K562 (cell line): Measurements from ENCODE around the gene GOLGA8B. TPM values are rescaled to one million over a fixed set of nuclear protein-coding genes. Genes with fewer than 3 reads are reported as not detected.

Source experiments
- ATAC-seq: fragments of 200-7000 bp; cut with Tn5 transposase; 3 replicates; pipeline ENCODE4 v1.9.1; 2020; ENCODE audit warnings: moderate library complexity
- BruUV-seq: library from RNA; stranded (reverse); fragments of 400-500 nt; replicated peaks from 2 replicates; lab custom pipeline; 2021; lab: Mats Ljungman, UMichigan
- CTCF ChIA-PET: fragments of 300-600 bp; formaldehyde crosslinking; extraction: SDS; loops from one replicate; lab custom pipeline; 2021; ENCODE audit warnings: low intra/inter-chr PET ratio; lab: Yijun Ruan, JAX
- POLR2A ChIA-PET: fragments of 300-600, 350-650 bp; sonication (Branson Sonifier 250); formaldehyde crosslinking; extraction: SDS; loops from one replicate; lab custom pipeline; 2021; ENCODE audit warnings: antibody characterized with exemption, inconsistent platforms; lab: Yijun Ruan, JAX
- DNase-seq, 4 experiments: peaks; one replicate each; pipeline versions ENCODE4 v3.0.0 to v3.0.0-alpha.2; 2011 to 2018; ENCODE audit warnings: low spot score in 3 of 4, mixed read lengths in 3 of 4; ENCODE audit errors: extremely low read depth in 1 of 4
- FAIRE-seq: peaks from 2 replicates; lab custom pipeline; 2011; peaks lifted over from hg19 to GRCh38; lab: Jason Lieb, UNC
- H2AFZ ChIP-seq: 2 replicates; pipeline ENCODE4 v1.6.0; 2011; ENCODE audit warnings: low read depth, low read length, control low read depth, inconsistent platforms
- H3K27ac ChIP-seq: fragments of 200-600 bp; 3 replicates; pipeline ENCODE4 v1.8.0; 2011; ENCODE audit warnings: low read depth, mild to moderate bottlenecking, control low read depth, inconsistent platforms, low read length, moderate library complexity, mixed read lengths; ENCODE audit errors: extremely low read depth
- H3K27me3 ChIP-seq, 2 experiments: fragments of 300-600 bp in 1 of 2; 2 replicates in 1 of 2; 3 replicates in 1 of 2; pipeline versions ENCODE4 v1.6.0 to v1.8.0; 2011; ENCODE audit warnings: inconsistent platforms in 2 of 2, low read length in 2 of 2, mild to moderate bottlenecking in 1 of 2, mixed read lengths in 1 of 2, moderate library complexity in 1 of 2; ENCODE audit not compliant: control insufficient read depth in 2 of 2, insufficient read depth in 2 of 2
- H3K36me3 ChIP-seq: fragments of 300-600 bp; 3 replicates; pipeline ENCODE4 v1.8.0; 2011; ENCODE audit warnings: mild to moderate bottlenecking, low read length, inconsistent platforms; ENCODE audit not compliant: control insufficient read depth, insufficient read depth
- H3K4me1 ChIP-seq, 2 experiments: fragments of 200-600 bp in 1 of 2; replicated peaks in 1 of 2; 2 replicates in 1 of 2; 3 replicates in 1 of 2; pipeline versions ENCODE4 v1.5.1 to v1.8.0; 2011; ENCODE audit warnings: inconsistent platforms in 2 of 2, low read length in 2 of 2, mild to moderate bottlenecking in 1 of 2, mixed read lengths in 1 of 2, moderate library complexity in 1 of 2; ENCODE audit not compliant: control insufficient read depth in 2 of 2, insufficient read depth in 2 of 2
- H3K4me2 ChIP-seq: 2 replicates; pipeline ENCODE4 v1.6.1; 2011; ENCODE audit warnings: low read length, control low read depth, inconsistent platforms, mixed read lengths; ENCODE audit not compliant: insufficient read depth
- H3K4me3 ChIP-seq: fragments of 200-600 bp; sonication (generic), shearing (Covaris generic); 2 replicates; pipeline ENCODE4 v1.5.1; 2016; ENCODE audit warnings: control low read depth, inconsistent platforms
- H3K79me2 ChIP-seq: fragments of 200-600 bp; 3 replicates; pipeline ENCODE4 v1.8.0; 2011; ENCODE audit warnings: low read length, inconsistent platforms; ENCODE audit not compliant: control insufficient read depth, insufficient read depth
- H3K9ac ChIP-seq, 2 experiments: 2 replicates each; pipeline versions ENCODE4 v1.6.0 to v1.6.1; 2011; ENCODE audit warnings: low read depth in 2 of 2, low read length in 2 of 2, control low read depth in 1 of 2, inconsistent platforms in 1 of 2, mild to moderate bottlenecking in 1 of 2, mixed read lengths in 1 of 2; ENCODE audit not compliant: insufficient read depth in 1 of 2
- H3K9me1 ChIP-seq: one replicate; pipeline ENCODE4 v1.6.0; 2011; ENCODE audit warnings: inconsistent platforms, mild to moderate bottlenecking, low read length, moderate library complexity; ENCODE audit not compliant: control insufficient read depth, insufficient read depth
- H3K9me3 ChIP-seq: replicated peaks from 2 replicates; pipeline ENCODE4 v1.5.1; 2011; ENCODE audit warnings: low read depth, low read length, inconsistent platforms; ENCODE audit not compliant: control insufficient read depth, insufficient read depth
- H4K20me1 ChIP-seq: replicated peaks from 2 replicates; pipeline ENCODE4 v1.6.1; 2011; ENCODE audit warnings: low read length, inconsistent platforms, mixed read lengths; ENCODE audit not compliant: control insufficient read depth, insufficient read depth
- BCL6 ChIP-seq: fragments of 250-450 bp; sonication (Bioruptor Pico); IDR thresholded peaks from 2 replicates; pipeline ENCODE4 v1.4.0; 2020
- CTCF ChIP-seq, 3 experiments: IDR thresholded peaks in 2 of 3; conservative IDR thresholded peaks in 1 of 3; 2 replicates each; pipeline ENCODE4 v1.5.1; 2011 to 2012; ENCODE audit warnings: low read length in 3 of 3, mild to moderate bottlenecking in 3 of 3, control low read depth in 2 of 3, improper control_type of control experiment in 1 of 3, inconsistent platforms in 1 of 3, low read depth in 1 of 3, mixed read lengths in 1 of 3, moderate library complexity in 1 of 3; ENCODE audit not compliant: insufficient read depth in 2 of 3
- FUS ChIP-seq: fragments of 200-400 bp; formaldehyde crosslinking; optimal IDR thresholded peaks from 2 replicates; pipeline ENCODE3; 2017; ENCODE audit warnings: low read depth, low read length
- GATA2 ChIP-seq: sonication (generic); formaldehyde crosslinking; IDR thresholded peaks from 2 replicates; pipeline ENCODE4 v1.4.0; 2020; ENCODE audit warnings: mild to moderate bottlenecking, missing genetic modification reagents
- IRF2 ChIP-seq: sonication (generic); formaldehyde crosslinking; IDR thresholded peaks from 2 replicates; pipeline ENCODE4 v1.8.1; 2022; ENCODE audit warnings: mild to moderate bottlenecking, missing genetic modification reagents
- NFATC3 ChIP-seq: fragments of 450-650 bp; IDR thresholded peaks from 2 replicates; pipeline ENCODE4 v1.6.1; 2017; ENCODE audit warnings: mild to moderate bottlenecking
- NFE2L1 ChIP-seq: fragments of 450-650 bp; IDR thresholded peaks from 2 replicates; pipeline ENCODE4 v1.6.1; 2016; ENCODE audit warnings: missing genetic modification characterization, low read depth, mild to moderate bottlenecking, missing compliant biosample characterization, moderate library complexity, borderline replicate concordance
- POLR2A ChIP-seq: fragments of 450-650 bp; conservative IDR thresholded peaks from 2 replicates; pipeline ENCODE4 v1.6.1; 2016
- RAD21 ChIP-seq, 2 experiments: fragments of 250-450 bp in 1 of 2; fragments of 450-650 bp in 1 of 2; sonication (Bioruptor Pico) in 1 of 2; formaldehyde crosslinking in 1 of 2; IDR thresholded peaks in 1 of 2; conservative IDR thresholded peaks in 1 of 2; 2 replicates each; pipeline versions ENCODE4 v1.4.0 to v1.8.0; 2020 to 2022; ENCODE audit warnings: mild to moderate bottlenecking in 2 of 2, moderate library complexity in 1 of 2
- SRSF1 ChIP-seq: fragments of 200-400 bp; formaldehyde crosslinking; IDR thresholded peaks from 2 replicates; pipeline ENCODE4 v1.6.1; 2017; ENCODE audit warnings: mild to moderate bottlenecking, low read depth, low read length, moderate library complexity
- TBP ChIP-seq: optimal IDR thresholded peaks from 2 replicates; pipeline ENCODE3; 2011; ENCODE audit warnings: low read depth, low read length, improper control_type of control experiment
- XRCC4 ChIP-seq: IDR thresholded peaks from one replicate; pipeline ENCODE4 v1.6.1; 2011; ENCODE audit not compliant: insufficient read depth, insufficient read length; ENCODE audit errors: extremely low read depth
- ZBTB33 ChIP-seq: sonication (generic); formaldehyde crosslinking; IDR thresholded peaks from 2 replicates; pipeline ENCODE4 v1.8.1; 2023; ENCODE audit warnings: mild to moderate bottlenecking, missing genetic modification reagents
- ZNF124 ChIP-seq: sonication (generic); formaldehyde crosslinking; IDR thresholded peaks from 2 replicates; pipeline ENCODE4 v1.8.1; 2022; ENCODE audit warnings: missing genetic modification reagents
- in situ Hi-C: fragments of 300-500 bp; cut with MboI; formaldehyde crosslinking; loops from 4 replicates; pipeline ENCODE4 v1.15.0; 2018; ENCODE audit warnings: inconsistent platforms, mixed read lengths
- intact Hi-C: fragments of 100-400 bp; cut with micrococcal nuclease; formaldehyde crosslinking; loops from 2 replicates; pipeline ENCODE4 v1.14.2; 2022
- polyA plus RNA-seq, 8 experiments: library from polyadenylated mRNA; depleted of rRNA in 4 of 8; stranded (reverse) in 5 of 8; unstranded in 3 of 8; fragments of >200 nt; fragmentation: Nextera tagmentation in 2 of 8; fragmentation: Illumina TruSeq in 1 of 8; extraction: Ambion mirVana in 2 of 8; extraction: Trizol in 1 of 8; gene quantifications; 2 replicates each; pipeline versions ENCODE4 v1.2.1 to v1.2.3, GENCODE V29; 2011 to 2014; ENCODE audit warnings: inconsistent platforms in 1 of 8, missing spikeins in 1 of 8
- total RNA-seq, 7 experiments: library from RNA; depleted of rRNA in 6 of 7; stranded (reverse); fragments of >200 nt in 6 of 7; fragmentation: Illumina TruSeq in 2 of 7; extraction: Trizol in 2 of 7; gene quantifications; 2 replicates each; pipeline versions ENCODE4 v1.2.1 to v1.2.3, GENCODE V29; 2011 to 2021; ENCODE audit warnings: low replicate concordance in 1 of 7

Gene GOLGA8B
- total and polyA plus RNA-seq, 9 of the 15 experiments (the other 6 are each of a cell fraction or from before 2014, with no cell fraction given), result 7.9 to 236 (median 54.1) TPM

- ATAC-seq (peak; percentile 65), FAIRE-seq (no peak), DNase-seq (no peak)
- CTCF ChIA-PET, result interaction anchor here (0.5 to 1.5 kb wide), 2 partner anchors 12 to 310 kb away, joined by 3 to 5 read pairs; no protein-coding TSS in a partner anchor
- Histone ChIP-seq H3K27me3 (no peaks in the 10 kb centered on the region), H3K4me3 (no peak overlapping the region), H3K27ac (no peak overlapping the region), H3K9ac (no peak overlapping the region), H3K9me3 (no peaks in the 10 kb centered on the region), H3K36me3 (no peaks in the 10 kb centered on the region), H4K20me1 (no peaks in the 10 kb centered on the region), H3K4me2 (no peak overlapping the region), H3K79me2 (no peaks in the 10 kb centered on the region), H2AFZ (no peak overlapping the region), H3K9me1 (no peaks in the 10 kb centered on the region), H3K4me1 (peaks cover 0 to 13% of the 10 kb centered on the region in 2 experiments; a peak in 2 of 5 replicates)
- TF ChIP-seq XRCC4 (no peak), ZNF124 (CRISPR knock-in tag) (no peak), TBP (no peak), ZBTB33 (CRISPR knock-in tag) (no peak), RAD21 (CRISPR knock-in tag; conservative IDR thresholded peaks at IDR 0.05 in 1 of 2, IDR thresholded peaks at IDR 0.05 in 1 of 2) (peak in 1 of 2 experiments; percentile 60; a peak in 2 of 4 replicates), POLR2A (no peak), NFATC3 (no peak), SRSF1 (no peak), BCL6 (CRISPR knock-in tag) (no peak), FUS (no peak), NFE2L1 (tag) (no peak), CTCF (IDR thresholded peaks at IDR 0.05 in 2 of 3, conservative IDR thresholded peaks at IDR 0.05 in 1 of 3; ENCODE audit: insufficient read depth in 2 of 3, low read depth in 1 of 3, low read length in 3 of 3) (peak in 1 of 3 experiments; percentile 48; a peak in 2 of 6 replicates), IRF2 (CRISPR knock-in tag) (no peak), GATA2 (CRISPR knock-in tag) (peak; percentile 69)
- intact Hi-C loops, result no loop called here
- POLR2A ChIA-PET, result interaction anchor here (0.8 to 1.6 kb wide), 3 partner anchors 9 to 104 kb away, joined by 3 to 7 read pairs (median 3); no protein-coding TSS in a partner anchor
- in situ Hi-C loops, result no loop called here
- no TSS peak for BruUV-seq
Measured at GRCh38 chr15:34610354-34610753, 26.9 kb upstream of the GOLGA8B start.
